GM18517 (cell line): ENCODE results near the gene ASCC2.

Experiments used
- ATAC-seq: cut with Tn5 transposase; IDR thresholded peaks from one replicate; pipeline ENCODE4 v1.9.1; 2021; ENCODE audit warnings: mild to moderate bottlenecking, moderate library complexity; ENCODE audit not compliant: unreplicated experiment

The ASCC2 gene

GRCh38 chr22:29819501-29819900 lies 18.6 kb downstream of the ASCC2 start:
- no peak for ATAC-seq

DNA sequence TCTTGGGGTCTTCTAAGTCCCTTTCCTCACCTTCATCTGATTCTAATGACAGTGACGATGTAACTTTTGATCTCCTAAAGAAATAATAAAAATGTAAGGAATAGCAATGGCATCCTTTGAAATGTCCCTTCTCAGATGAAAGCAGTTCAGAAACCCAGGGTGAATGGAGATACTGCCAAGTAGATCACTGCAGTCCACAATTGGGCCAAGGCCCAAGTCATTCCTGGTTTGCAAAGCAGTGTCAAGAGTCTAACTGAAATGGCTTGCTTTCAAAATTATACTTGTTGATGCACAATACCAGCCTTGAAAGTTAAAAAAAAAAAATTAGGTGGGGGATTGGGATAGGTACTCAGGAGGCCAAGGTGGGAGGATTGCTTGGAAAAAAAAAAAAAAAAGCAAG lies 20.4 kb downstream of the ASCC2 start:
- no peak for ATAC-seq

- ATAC-seq: no peak
Observed at GRCh38 chr22:29816980-29817379, 21.1 kb downstream of the ASCC2 start.

- ATAC-seq: no peak
Observed at GRCh38 chr22:29816539-29816938, 21.5 kb downstream of the ASCC2 start.

DNA sequence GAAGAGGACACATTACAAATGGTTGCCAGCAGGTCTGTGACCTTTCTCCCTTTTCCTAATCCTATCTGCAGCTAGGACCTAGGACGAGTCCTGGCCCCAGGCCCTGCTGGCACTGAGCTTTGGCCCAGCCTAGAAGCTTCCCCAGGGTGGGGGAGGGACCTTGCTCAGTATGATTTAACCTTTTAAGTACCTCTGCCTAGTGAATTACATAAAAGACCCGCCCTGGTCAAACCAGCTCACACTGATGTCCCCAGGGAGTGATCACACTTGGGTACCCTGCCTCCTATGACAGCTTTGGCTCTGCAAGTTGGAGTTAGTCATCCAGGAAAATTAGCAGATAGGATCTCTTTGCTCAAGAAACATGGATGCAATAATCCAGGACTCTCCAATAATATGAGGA lies 21.9 kb downstream of the ASCC2 start:
- ATAC-seq: no peak

GRCh38 chr22:29815580-29815979 lies 22.5 kb downstream of the ASCC2 start:
- ATAC-seq: no peak

DNA sequence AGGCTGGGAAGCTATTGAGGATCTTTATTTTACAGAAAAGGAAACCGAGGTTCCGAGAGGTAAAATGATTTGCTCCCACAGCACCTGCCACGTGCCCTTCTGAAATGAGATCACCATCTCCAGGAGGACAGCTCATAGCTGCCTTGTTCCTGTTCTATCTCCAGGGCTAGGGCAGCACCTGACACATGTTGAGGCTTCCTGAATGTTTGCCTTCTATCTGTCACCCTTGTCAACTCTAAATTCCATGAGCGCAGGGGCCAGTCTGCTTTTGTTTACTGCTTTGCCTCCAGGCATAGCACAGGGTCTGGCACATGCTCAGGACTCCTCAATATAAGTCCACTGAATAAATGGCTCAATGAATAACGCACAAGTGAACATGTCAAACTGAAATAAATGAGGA lies 24.1 kb downstream of the ASCC2 start:
- ATAC-seq: no peak

- ATAC-seq: no peak
Observed at GRCh38 chr22:29813563-29813962, 24.5 kb downstream of the ASCC2 start.

DNA sequence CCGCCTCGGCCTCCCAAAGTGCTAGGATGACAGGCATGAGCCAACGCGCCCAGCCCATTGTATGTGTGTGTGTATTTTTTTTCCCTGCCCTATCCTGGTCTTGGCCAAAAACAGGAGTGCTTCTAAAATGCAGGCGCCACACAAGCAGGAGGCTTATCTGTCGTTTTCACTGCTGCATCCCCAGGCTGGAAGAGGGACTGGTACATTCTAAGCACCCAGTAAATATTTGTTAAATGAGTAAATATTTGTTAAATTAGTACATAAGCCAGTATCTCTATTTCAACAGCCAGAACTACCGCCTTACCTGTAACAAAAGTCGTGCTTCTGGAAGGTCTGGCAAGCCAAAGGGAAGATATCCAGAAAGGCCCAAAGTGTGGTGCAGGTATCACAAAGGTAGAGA lies 24.9 kb downstream of the ASCC2 start:
- no peak for ATAC-seq

DNA sequence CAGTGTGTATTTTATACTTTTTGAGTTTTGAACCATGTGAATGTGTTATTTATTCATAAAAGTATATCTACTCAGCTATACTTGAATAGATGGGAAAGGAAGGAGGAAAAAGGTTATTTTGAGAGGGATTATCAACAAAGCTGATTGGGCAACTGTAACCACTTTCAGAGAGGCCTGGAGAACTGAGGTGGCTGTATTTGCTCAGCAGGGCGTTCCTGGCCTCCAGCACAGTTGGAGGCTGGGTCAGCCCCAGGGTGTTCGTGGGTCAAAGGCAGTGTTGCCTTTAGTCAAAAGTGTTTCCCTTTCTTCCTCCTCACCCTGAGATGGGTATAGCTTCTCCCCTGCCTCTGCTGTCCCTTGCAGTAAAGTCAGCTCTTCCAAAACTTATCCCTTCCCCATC lies 26.7 kb downstream of the ASCC2 start:
- no peak for ATAC-seq

DNA sequence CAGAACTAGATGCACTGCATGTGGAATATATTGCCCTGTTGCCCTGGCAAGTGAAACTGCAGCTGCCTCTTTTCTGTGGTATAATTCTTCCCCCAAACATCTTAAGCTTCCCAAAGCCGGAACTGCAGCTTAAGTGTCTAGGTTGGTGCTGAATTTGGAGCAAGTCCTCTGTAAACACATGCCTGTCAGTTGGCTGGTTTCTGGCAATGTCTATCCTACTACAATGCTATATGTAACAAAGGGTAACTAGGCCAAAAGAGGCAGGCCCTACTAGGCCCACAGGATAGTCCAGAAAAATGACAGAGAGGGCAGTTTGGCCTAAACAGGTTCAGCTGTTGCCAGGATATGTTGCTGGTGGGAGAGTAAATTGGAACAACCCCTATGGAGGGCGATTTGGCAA lies 27.9 kb downstream of the ASCC2 start:
- no peak for ATAC-seq

DNA sequence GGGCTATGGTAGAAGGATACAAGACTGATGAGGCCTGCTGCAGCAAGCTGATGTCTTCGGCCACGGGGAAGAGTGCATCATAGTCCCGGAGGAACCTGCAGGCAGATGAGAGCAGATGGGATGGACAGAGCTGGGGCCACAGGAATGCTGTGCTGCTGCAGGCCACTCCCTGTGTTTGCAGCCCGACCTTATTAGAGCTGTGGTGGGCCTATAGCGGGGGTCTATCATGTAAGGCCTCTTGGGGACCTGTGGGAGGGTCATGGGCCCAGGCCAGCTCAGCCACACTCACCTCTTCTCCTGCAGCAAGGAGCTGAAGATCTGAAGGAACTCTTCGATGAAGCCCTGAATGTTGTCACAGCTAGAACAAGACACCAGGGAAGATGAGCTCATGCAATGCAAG lies 31.9 kb downstream of the ASCC2 start:
- no peak for ATAC-seq

GRCh38 chr22:29804985-29805384 lies 33.1 kb downstream of the ASCC2 start:
- no peak for ATAC-seq

GRCh38 chr22:29803190-29803589 lies 34.9 kb downstream of the ASCC2 start:
- no peak for ATAC-seq

GRCh38 chr22:29801796-29802195 lies 36.3 kb downstream of the ASCC2 start:
- no peak for ATAC-seq

DNA sequence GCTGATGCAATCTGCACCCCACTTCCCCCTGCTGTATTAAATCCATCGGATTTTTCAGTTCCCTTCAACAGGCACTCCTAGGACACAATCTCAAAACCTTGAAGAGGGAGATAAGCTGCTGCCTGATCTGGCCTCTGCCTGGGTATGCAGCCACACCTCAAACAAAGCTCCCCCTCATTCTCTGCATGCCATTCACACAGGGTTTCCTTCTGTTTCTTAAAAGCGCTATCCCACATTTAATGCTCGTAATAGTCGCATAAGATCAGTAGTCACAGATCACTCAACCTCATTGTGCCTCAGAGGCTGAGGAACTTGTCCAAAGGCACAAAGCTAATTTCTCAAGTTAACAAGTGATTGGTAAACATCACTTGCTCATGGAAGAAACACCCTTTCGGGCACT lies 36.9 kb downstream of the ASCC2 start:
- ATAC-seq: no peak

- ATAC-seq: no peak
Observed at GRCh38 chr22:29799217-29799680, 38.8 kb downstream of the ASCC2 start.

DNA sequence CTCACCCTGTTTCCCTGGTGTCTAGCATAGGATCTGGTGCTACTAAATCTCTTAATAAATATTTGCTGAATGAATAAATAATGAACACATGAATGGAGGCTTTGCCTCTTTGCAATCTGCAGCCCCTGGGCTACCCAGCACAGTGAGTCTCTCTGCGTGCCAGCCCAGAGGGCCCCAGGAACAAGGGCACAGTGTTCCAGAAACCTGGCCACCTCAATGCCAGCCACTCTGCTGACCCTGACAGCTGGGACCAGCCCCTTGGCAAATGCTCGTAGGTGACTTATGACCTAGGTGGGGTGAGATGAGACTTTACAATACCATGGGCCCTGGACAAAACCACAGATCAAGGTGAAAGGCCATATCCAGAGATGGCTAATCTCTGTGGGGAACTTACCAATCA lies 39.3 kb downstream of the ASCC2 start:
- ATAC-seq: no peak

GRCh38 chr22:29798318-29798717 lies 39.8 kb downstream of the ASCC2 start:
- no peak for ATAC-seq

GRCh38 chr22:29797351-29797750 lies 40.7 kb downstream of the ASCC2 start:
- no peak for ATAC-seq

DNA sequence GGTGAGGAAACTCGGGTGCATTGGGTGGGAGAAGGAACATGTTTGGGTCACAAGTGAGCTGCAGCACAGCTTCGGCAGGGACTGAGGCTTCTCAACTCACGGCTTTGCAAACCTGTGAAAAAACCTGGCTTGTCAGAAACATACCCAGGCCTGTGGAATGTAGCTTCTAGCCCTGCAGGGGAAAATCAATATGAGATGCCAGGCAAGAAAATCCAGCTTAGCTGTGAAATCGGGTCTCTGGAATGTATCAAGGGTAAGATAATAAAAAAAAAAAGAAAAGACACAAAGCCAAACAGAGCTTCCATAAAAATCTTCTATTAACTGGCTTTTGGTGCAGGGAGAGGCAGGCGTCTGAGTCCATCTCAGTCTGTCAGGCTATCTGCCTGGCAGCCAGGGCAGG lies 42.4 kb downstream of the ASCC2 start:
- ATAC-seq: no peak

DNA sequence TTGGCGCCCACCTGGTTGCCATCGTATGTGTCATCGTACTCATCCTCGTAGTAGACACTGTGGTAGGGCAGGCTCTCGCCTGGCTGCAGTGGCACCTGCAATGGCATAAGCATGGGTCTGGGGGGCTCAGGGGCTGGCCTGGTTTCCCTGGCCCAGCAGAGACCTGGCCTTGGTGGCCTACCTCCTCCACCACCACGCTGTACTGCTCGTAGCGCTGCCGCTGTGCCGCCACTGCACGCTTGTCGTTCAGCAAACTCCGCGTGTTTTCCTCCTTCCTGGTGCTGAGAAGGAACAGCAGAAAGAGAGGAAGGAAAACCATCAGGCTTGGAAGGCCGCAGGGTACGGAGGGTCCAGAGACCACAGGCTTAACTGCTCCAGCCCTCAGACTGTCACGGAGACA lies 44.7 kb downstream of the ASCC2 start:
- ATAC-seq: no peak

GRCh38 chr22:29790061-29790460 lies 48.0 kb downstream of the ASCC2 start:
- ATAC-seq: no peak
